Progenitor cell of endocrine pancreas (in vitro differentiated cells): ENCODE results near the gene FBXO11. TPM values are rescaled to one million over a fixed set of nuclear protein-coding genes. Genes with fewer than 3 reads are reported as not detected.
A peak's percentile ranks its signal among the peaks of the same experiment; 100 is the strongest.
"Not testable (repeated sequence)": the region's sequence is repeated elsewhere in the genome, so short reads cannot be mapped to it uniquely, and the experiment has no call there.

Source experiments
- DNase-seq: peaks from one replicate; pipeline ENCODE4 v3.0.0; 2021; ENCODE audit warnings: low spot score; ENCODE audit not compliant: unreplicated experiment
- H3K27ac Mint-ChIP-seq: 2 replicates; pipeline ENCODE4 v1.8.0; 2021; ENCODE audit warnings: mild to moderate bottlenecking, moderate library complexity, mixed read lengths
- H3K27me3 Mint-ChIP-seq: 2 replicates; pipeline ENCODE4 v1.8.0; 2021; ENCODE audit warnings: mixed read lengths
- H3K36me3 Mint-ChIP-seq: 2 replicates; pipeline ENCODE4 v1.8.0; 2022; ENCODE audit warnings: mixed read lengths; ENCODE audit not compliant: insufficient read depth
- H3K4me1 Mint-ChIP-seq: 2 replicates; pipeline ENCODE4 v1.8.0; 2021; ENCODE audit warnings: low read depth, mixed read lengths
- H3K4me3 Mint-ChIP-seq: 2 replicates; pipeline ENCODE4 v1.8.0; 2021; ENCODE audit warnings: low read depth, mild to moderate bottlenecking, moderate library complexity, mixed read lengths
- H3K9me3 Mint-ChIP-seq: 2 replicates; pipeline ENCODE4 v1.8.0; 2021; ENCODE audit warnings: low read depth, mixed read lengths
- CTCF ChIP-seq: fragments of 200-600 bp; sonication (generic); IDR thresholded peaks from one replicate; pipeline ENCODE4 v1.5.0; 2021; ENCODE audit warnings: antibody characterized with exemption, mild to moderate bottlenecking; ENCODE audit not compliant: unreplicated experiment
- total RNA-seq: library from RNA; stranded (reverse); gene quantifications from 2 replicates; pipeline ENCODE4 v1.2.1, GENCODE V29; 2021

The FBXO11 gene
- total RNA-seq, 1 donor from 2014 or later, result 96.5 TPM

GRCh38 chr2:47903781-47904490 lies 2.4 kb downstream of the FBXO11 start:
- no peak for DNase-seq
- Mint-ChIP-seq H3K27ac (peak overlapping the region; percentile 99), H3K36me3 (peaks cover 1% of the 10 kb centered on the region), H3K9me3 (no peaks in the 10 kb centered on the region), H3K4me3 (peak overlapping the region; percentile 92), H3K4me1 (peaks cover 25% of the 10 kb centered on the region), H3K27me3 (no peaks in the 10 kb centered on the region)
- no peak for TF ChIP-seq CTCF

- not testable (repeated sequence) for H3K9me3 Mint-ChIP-seq, H3K36me3 Mint-ChIP-seq, DNase-seq, H3K4me3 Mint-ChIP-seq, H3K27me3 Mint-ChIP-seq
- Mint-ChIP-seq H3K4me1 (peaks cover 26% of the 10 kb centered on the region), H3K27ac (peak overlapping the region; percentile 13)
These were observed 4.4 kb downstream of the FBXO11 start for GRCh38 chr2:47901892-47902291.

DNA sequence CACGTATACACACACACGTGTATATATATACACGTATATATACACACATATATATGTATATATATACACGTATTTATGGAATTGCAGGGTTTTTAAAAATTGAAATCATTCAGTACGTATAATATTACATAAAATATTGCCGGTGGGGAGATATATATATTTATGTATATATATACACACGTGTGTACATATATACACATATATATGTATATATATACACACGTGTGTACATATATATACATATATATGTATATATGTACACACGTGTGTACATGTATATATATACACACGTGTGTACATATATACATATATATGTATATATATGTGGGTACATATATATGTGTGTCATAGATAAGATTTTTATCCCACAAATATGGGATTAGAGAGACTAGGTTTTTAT lies 5.4 kb downstream of the FBXO11 start:
- Mint-ChIP-seq H3K4me1 (peaks cover 29% of the 10 kb centered on the region), H3K27me3 (no peaks in the 10 kb centered on the region), H3K36me3 (peaks cover 1% of the 10 kb centered on the region), H3K27ac (no peak overlapping the region), H3K9me3 (no peaks in the 10 kb centered on the region), H3K4me3 (no peak overlapping the region)
- no peak for DNase-seq
- no peak for TF ChIP-seq CTCF

- no peak for TF ChIP-seq CTCF
- peaks cover 29% of the 10 kb centered on the region for H3K4me1 Mint-ChIP-seq
- H3K4me3 Mint-ChIP-seq, result no peak overlapping the region
- H3K9me3 Mint-ChIP-seq, result no peaks in the 10 kb centered on the region
- peaks cover 1% of the 10 kb centered on the region for H3K36me3 Mint-ChIP-seq
- peak overlapping the region; percentile 90 for H3K27ac Mint-ChIP-seq
- no peak for DNase-seq
- H3K27me3 Mint-ChIP-seq, result no peaks in the 10 kb centered on the region
These were observed 6.1 kb downstream of the FBXO11 start for GRCh38 chr2:47899915-47900816.

- H3K36me3 Mint-ChIP-seq, result peaks cover 1% of the 10 kb centered on the region
- no peak for TF ChIP-seq CTCF
- no peak for DNase-seq
- H3K4me1 Mint-ChIP-seq, result peaks cover 20% of the 10 kb centered on the region
- H3K4me3 Mint-ChIP-seq, result no peak overlapping the region
- no peaks in the 10 kb centered on the region for H3K27me3 Mint-ChIP-seq
- H3K9me3 Mint-ChIP-seq, result no peaks in the 10 kb centered on the region
- H3K27ac Mint-ChIP-seq, result peak overlapping the region; percentile 24
These were observed 8.2 kb downstream of the FBXO11 start for GRCh38 chr2:47897883-47898731.

- not testable (repeated sequence) for H3K9me3 Mint-ChIP-seq, H3K4me3 Mint-ChIP-seq, H3K27me3 Mint-ChIP-seq, DNase-seq, H3K36me3 Mint-ChIP-seq, H3K27ac Mint-ChIP-seq
- H3K4me1 Mint-ChIP-seq, result peaks cover 13% of the 10 kb centered on the region
These were observed 9.0 kb downstream of the FBXO11 start for GRCh38 chr2:47897191-47897882.
